SK-N-MC (cell line): ENCODE data around the gene SHROOM1.

Source experiments
- EZH2 ChIP-seq: fragments of 200-600 bp; sonication (generic); IDR thresholded peaks from one replicate; pipeline ENCODE4 v1.6.1; 2017; ENCODE audit warnings: antibody characterized with exemption
- POLR2AphosphoS5 ChIP-seq: IDR thresholded peaks from 2 replicates; pipeline ENCODE4 v1.6.1; 2012; ENCODE audit warnings: mild to moderate bottlenecking, low read depth, low read length, borderline replicate concordance

- TF ChIP-seq POLR2AphosphoS5, result no peak
- TF ChIP-seq EZH2, result no peak
These were observed 47.5 kb upstream of the SHROOM1 start for GRCh38 chr5:132877938-132878337.
